OCI-LY1 (cell line): Measurements from ENCODE around the gene FBRSL1.

Source experiments
- EZH2 ChIP-seq: fragments of 200-600 bp; sonication (generic), shearing (Covaris generic); IDR thresholded peaks from 2 replicates; pipeline ENCODE4 v1.8.0; 2017; ENCODE audit warnings: borderline replicate concordance, mixed run types, mild to moderate bottlenecking, antibody characterized with exemption, low read length, moderate library complexity, mixed read lengths
- TF ChIP-seq, protein P1 (sequence below): fragments of 200-600 bp; sonication (generic), shearing (Covaris generic); IDR thresholded peaks from 2 replicates; pipeline ENCODE4 v1.5.1; 2017; ENCODE audit warnings: mild to moderate bottlenecking, antibody characterized with exemption, low read length, moderate library complexity, mixed read lengths

DNA sequence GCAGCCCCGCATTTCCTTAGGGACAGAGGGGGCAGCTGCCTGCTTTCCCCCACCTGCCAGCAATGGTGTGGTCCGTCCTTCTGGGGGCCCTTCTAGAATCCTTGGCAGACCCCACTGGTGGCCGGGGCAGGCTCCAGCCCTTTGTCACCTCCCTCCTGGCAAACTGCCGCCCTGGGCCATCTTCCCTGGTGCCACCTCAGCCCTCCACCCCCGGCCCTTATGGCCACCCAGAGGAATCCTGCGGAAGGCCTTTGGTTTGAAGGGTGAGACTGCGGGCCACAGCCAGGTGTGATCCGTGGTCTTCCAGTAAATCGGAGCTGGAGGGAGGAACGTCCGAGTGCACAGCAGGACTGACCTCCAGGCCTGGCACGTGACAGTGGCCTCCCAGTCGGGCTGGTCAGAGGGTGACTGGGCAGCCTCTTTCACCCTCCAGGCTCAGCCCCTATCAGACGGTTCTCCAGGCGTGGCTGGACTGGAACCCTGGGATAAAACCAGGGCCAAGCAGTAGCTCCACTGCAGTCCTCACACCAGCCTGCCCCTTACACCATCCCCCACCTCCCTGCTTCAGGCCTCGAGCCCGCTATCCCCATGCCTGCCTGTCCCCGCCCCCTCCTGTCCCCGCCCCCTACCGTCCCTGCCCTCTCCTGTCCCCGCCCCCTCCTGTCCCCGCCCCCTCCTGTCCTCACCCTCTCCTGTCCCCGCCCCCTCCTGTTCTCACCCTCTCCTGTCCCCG lies 12.4 kb downstream of the FBRSL1 start:
- TF ChIP-seq, protein P1, sequence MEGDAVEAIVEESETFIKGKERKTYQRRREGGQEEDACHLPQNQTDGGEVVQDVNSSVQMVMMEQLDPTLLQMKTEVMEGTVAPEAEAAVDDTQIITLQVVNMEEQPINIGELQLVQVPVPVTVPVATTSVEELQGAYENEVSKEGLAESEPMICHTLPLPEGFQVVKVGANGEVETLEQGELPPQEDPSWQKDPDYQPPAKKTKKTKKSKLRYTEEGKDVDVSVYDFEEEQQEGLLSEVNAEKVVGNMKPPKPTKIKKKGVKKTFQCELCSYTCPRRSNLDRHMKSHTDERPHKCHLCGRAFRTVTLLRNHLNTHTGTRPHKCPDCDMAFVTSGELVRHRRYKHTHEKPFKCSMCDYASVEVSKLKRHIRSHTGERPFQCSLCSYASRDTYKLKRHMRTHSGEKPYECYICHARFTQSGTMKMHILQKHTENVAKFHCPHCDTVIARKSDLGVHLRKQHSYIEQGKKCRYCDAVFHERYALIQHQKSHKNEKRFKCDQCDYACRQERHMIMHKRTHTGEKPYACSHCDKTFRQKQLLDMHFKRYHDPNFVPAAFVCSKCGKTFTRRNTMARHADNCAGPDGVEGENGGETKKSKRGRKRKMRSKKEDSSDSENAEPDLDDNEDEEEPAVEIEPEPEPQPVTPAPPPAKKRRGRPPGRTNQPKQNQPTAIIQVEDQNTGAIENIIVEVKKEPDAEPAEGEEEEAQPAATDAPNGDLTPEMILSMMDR, result no peak
- TF ChIP-seq EZH2, result no peak
